NCI-H128 (cell line): Measurements from ENCODE around the gene HOXA11.
A peak's percentile ranks its signal among the peaks of the same experiment; 100 is the strongest.

Experiments used
- DNase-seq: peaks from one replicate; lab custom pipeline; 2025; ENCODE audit not compliant: unreplicated experiment; lab: John Stamatoyannopoulos, UW

HOXA11 gene

DNA sequence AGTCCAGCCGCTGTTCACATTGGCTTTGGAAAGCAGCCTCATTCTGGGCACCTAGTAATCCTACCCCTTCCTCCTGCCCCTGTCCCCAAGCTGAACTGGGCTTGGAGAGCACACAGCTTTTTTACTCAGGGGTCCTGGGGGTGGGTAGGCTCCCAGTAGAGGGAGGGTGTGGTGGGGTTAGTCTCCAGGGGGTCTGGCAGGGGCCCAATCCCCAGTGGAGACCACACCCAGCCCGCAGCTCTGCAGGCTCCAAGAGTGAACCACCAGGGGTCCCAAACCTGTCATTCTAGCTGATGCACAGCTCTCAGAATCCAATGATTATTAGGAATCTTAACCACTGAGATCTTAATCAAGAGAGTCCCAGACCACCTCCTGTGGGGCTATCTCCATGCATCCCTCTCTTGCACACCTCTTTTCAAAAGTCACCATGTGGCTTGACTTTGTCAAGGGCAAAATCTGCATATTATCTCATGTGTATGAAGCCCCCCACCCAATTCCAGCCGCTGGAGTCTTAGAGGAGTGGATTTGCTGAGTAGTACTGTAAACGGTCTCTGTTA, 2.7 kb downstream of the HOXA11 start:
- DNase-seq, result no peak

DNA sequence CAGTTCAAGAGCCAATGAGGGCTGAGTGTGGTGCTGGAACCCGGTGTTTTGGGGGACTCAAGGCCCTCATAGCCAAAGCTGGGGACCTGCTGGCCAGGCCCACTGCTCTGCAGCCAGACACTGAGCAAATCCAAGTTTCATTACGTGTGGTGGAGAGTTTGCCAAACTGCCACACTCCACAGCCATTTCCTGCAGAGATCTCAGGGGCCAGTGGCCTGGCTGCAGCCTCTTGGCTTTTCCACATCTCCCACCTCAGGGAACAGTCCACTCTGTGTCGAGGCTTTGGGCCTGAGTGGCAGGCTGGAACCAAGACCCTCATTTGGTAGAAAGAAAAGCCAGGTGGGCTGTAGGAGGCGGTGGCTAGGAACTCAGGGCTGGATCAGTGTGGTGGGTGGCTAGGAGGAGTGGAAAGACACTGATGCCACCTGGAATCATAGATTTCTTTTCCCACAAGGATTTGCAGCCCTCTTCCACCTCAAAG, 3.2 kb downstream of the HOXA11 start:
- DNase-seq, result no peak

DNA sequence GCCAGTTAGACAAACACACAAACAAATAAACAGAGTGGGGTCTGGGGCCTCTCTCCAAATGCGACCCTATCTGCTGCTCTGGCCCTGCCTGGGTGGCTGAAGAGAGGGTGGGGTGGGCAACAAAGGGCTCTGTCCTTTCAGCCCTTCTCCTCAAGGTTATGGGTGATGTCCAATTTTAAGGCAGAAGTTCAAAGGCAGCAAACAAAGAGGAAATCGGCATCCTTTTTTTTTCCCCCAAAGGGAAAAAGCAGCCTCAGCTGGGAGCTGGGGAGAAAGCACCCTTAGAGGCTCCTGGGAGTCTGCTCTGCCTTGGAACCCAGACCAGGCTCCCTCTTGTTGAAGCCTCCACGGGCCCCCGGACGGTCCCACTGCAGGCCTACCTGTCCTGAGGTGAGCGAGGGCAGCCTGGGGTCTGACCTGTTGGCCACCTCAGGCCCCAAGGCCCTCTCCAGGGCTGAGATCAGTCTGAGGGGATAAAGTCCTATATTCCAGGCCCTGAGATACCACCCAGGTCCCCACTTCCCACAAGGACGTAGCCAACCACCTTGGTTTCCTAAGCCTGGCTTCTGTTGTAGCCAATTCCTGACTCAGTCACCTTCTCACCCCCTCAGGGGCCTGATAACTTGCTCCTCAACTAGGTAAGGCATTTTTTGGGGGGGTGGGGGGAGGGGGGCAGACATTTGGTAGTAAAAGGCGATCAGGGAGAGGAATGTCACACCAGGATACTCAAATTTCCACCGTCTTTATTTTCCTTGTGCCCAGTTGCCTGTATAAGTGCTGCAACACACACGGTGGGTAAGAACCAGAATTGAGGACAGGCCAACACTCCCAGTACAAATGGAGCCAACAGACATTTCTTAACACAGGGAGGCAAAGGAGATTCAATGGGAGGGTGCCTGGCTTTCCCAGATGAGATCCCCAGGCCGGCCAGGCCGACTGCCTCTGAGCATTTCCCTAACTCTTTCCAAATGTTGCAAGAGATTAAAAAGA, 4.3 kb downstream of the HOXA11 start:
- no peak for DNase-seq

DNA sequence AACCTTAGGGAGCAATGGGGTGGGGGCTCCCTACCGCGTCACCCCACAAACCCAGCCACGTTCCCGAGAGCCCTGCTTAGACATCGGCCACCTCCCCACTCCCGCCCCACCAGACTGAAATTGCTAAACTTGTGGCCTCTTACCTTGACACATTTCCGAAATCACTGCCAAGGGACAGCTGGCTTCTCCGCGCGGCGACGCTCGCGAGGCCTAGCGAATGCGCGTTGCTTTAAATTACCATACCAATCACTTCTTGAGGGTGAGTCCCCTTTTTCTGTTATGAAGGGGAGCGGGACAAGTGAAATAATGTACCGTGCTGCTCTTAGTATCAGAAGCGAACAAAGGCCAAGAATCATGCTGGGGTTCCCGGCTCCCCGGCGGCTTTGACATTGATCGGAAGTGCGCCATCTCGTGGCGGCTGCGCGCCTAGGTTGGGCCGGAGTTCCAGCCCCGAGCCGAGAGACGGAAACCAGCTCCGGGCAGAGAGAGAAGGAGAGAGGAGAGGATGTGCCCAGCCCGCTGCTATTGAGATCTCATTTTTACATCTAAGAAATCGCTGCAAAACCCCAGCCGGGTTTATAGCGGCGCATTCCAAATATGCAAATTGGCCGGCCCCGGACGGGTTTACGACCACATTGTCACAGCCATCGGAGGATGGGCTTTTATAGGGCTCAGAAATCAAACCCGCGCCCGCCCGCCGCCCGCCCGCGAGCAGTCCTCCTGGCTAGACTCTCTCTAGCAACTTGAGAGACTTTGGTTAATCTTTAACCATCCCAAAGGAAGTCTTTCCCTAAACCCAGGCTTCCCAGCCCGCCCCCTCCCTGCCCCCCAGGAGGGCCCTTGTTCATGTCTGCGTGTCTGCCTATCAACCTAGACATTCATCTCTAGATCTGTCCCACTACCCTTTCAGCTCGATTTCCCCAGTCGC, 5.3 kb downstream of the HOXA11 start:
- no peak for DNase-seq

DNA sequence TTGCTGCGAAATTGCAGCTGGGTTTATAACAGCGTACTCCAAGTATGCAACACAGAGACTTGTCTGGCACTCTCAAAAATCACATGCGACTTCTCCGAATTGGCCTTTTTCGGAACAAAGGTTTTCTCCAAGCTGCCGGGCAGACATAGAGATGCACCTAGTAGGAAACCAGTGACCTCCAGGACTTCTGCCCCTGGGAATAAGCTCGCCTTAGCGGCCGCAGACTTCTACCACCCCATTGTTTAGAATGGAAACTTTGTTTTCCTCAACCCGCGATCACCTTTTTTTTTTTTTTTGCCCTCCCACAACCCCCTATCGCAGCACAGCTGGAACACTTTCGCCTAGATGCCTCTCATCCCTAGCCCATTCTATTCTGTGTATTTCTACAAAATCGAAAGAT, 6.0 kb downstream of the HOXA11 start:
- DNase-seq, result no peak

DNA sequence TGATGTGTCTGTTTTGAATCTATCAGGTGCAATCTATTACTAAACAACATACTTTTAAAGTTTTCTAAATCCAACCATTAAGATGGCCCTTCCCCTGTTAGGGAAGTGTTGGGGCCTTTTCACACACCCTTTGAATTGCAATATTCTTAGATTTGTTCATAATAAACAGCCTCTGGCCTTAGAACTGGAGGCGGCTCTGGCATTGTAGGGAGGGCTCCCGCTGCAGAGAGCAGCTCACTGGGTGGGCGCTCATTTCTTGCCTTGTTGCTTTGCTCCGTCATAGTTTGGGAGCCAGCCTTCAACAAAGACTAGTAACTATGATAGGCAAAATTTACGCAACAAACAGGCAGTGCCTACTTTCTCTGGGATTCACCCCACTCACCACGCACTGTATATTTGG, 6.7 kb downstream of the HOXA11 start:
- no peak for DNase-seq

DNA sequence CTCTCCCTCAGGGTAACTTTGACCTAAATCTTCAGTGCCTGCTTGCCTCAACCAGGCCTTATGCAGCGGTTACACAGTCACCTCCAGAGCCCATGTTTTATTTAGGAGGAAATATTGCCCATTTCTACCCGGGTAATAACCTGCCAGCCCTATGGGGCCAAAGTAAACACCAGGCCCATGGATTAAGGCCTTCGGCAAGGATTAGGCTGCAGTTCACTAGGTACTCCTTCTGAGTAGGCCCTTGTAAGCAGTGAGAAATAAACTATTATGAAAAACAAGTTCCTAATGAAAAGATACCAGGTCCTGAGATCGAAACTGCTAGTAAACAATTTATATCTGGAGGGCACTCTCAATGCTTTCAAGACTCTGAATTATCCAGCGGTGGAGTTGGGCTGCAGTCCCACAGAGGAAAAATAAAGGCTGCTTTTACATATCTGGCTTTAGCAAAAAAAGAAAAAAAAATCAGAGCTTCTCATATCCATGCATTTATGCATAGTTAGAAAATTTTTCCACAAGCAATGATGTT, 7.2 kb downstream of the HOXA11 start:
- DNase-seq, result no peak

DNA sequence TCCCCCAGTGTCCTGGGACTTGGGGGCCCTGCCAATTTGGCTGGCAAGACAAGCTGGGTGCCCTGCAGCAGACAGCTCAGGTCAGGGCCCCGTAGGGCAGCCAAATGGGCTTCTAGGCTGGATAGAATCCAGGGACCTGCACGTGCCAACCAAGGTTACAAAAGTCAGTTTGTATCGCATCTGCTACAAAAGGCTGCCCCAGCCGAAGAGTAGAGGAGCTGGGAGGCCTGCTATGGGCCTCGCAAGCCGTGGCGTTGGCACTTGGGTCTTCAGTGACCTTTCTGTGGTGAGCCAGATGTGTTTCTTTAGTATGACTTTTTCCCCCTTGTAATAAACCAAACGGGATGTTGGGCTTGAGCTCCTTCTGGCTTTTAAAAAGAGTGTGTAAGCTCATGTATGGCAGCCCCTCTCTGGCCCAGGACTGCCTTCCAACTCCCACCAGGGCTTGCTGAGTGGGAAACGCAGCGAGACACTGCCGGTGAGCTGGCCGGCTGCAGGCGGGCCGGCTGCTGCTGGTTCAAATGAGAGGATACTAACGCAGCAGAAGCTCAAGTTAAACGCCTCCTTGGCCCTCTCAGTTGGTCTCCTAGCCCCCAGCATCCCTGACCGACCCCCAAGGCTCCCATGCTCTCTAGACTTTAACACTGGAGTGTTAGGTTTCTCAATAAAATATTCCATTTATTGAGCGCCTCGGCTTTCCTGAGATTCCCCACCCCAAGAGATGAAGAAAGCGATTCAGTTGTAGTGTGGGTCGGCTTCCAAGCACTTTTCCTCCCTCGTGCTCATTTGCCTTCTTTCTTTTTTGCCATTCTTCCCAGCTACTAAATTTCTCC, 7.9 kb downstream of the HOXA11 start:
- no peak for DNase-seq

DNA sequence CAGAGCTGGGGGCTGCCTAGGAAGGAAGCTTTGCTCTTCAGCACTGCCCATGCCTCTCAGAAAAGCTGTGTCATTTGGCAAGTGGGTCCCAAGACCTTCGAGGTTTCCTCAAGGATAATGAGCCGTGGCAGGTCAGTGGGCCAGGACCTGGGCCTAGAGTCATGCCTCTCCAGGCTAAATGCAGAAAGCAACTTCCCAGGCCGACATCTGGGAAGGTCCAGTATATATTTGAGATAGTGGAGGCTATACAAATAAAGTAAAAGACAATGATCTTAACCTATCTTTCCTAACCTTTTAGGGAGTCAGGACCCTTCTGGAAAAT, 8.5 kb downstream of the HOXA11 start:
- DNase-seq, result no peak

DNA sequence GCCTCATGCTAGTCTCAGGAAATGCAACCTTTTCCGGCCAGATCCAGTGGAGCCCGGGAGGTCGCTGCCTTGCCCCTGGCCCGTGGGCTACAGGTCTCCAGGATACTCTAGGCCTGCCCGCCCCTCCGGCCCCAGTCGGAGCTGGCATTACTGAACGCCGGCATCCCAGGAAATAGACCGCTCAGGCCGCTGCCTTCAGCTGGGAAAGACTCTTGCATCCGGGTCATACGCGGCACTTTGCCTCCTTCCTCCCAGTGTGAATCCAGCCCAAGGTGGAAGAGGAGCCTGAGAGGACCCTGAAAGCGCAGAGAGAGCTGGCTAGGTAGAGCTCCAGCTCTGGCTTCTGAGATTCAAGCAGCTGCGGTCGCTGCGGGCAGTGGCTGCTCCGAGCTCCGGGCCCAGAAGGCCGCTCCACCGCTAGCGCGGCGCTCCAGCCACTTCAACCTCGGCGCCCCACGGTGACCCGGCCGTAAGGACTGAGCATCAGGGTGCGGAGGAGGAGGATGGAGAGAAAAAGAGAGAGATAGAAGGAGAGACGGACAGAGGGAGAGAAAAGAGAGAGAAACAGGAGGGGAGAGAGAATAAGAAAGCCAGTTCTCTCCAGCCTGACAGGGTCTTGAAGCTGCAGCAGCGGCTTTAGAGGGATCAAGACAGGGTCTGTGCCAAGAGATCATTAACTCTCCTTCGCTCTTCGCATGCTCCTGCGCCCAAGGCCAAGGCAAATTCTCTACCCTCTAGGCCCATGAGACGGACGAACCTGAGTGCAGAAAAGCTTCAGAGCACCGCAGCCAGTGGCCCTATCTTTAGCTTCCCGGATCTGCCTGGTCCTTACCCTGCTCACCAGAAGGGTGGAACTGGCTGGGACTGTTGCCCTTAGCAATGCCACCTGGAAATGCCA, 9.2 kb downstream of the HOXA11 start:
- DNase-seq, result no peak

DNA sequence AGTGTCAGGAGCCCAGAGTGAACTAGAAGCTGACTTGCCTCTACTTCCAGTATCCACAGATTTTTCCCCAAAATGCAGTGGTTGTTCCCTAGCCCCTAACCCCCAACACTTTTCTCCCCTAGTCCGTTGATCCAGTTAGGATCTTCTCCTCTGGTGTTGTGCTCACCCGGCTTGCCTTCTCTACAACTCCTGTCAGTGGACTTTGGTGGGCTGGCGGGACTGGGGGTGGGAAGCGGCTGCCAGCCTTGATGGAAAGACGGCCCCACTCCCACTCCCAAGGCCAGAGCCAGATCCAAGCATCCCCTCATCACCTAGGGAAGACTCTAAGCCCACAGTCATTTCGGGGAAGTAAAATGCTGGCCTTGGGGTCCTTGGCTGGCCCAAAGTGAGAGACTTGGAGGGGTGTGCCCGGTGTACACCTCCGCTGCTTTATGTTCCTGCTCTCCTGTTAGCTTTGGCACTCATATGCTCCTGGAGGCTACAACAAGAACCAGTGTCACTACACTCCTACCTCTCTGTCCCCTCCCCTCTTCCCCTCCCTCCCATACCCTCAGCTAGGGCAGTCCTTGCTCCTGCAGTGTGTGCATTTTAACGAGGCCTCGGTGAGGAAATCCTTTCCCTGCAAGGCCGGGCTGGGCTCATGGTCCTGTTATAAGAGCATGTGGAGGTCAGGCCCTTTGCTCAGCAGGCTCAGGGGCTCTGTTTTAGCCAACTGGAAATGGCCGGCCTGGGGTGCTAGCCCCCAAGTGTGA, 10.0 kb downstream of the HOXA11 start:
- no peak for DNase-seq

DNA sequence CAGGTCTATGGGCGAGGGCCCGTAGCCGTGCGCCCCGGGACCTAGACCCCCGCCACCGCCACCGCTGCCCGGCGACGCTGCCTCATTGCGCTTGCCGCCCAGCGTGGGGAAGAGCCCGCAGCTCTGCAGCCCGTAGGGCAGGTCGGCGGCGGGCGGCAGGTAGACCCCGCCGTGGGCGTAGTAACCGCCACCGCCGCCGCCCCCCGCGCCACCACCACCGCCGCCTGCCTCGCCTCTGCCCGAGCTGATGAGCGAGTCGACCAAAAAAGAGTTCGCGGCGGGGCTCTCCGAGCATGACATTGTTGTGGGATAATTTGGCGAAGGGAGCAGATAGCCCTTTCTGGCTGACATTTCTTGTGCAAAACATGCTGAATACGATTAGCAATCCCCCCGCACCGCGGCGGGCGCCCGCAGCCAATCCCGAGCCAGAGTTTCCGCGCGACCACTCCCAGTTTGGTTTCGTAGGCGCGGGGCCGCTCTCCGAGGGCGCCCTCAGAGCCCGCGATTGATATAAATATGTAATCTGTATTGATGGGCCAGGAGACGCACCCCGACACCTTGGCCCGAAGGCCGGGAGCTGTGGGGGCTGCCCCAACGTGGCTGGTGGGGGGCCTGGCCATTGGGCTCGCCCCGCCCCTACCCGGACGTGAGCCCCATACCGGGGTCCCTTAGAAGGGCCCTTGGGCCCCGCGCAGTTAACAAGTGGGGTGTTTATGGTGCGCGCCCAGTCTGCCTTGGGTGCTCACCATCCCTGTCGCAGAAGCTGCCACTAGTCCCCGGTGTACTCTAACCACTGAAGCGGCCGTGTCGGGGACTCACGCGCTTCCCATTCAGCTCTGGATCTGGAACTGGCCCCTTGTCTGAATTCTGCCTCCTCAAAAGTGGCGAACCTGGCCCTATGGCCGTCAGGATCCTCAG, 10.8 kb downstream of the HOXA11 start, which contains the start of gene HOXA10:
Gene HOXA10 (minus strand): TSS at position 365 of the 918 bp plus-strand sequence. CDS start 14 bp downstream, at position 351.
- peak; percentile 62 for DNase-seq

DNA sequence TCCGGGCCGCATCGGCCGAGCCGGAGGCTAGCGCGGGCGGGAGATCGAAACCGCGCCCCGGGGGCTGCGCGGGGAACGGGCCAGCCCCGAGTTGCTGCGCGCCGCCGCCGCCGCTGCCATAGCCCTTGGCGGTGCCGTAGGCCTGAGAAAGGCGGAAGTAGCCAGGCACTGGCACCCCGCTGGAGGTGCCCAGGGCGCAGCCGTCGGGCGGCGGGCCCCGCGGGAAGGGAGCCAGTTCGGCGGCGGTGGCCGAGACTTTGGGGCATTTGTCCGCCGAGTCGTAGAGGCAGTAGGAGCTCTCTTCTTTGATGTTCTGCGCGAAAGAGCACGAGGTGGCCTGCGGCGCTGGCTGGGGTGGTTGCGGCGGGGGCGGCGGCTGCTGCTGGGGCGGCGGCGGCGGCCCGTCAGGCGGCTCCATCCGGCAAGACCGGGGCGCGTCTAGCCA, 11.5 kb downstream of the HOXA11 start:
- DNase-seq, result no peak

DNA sequence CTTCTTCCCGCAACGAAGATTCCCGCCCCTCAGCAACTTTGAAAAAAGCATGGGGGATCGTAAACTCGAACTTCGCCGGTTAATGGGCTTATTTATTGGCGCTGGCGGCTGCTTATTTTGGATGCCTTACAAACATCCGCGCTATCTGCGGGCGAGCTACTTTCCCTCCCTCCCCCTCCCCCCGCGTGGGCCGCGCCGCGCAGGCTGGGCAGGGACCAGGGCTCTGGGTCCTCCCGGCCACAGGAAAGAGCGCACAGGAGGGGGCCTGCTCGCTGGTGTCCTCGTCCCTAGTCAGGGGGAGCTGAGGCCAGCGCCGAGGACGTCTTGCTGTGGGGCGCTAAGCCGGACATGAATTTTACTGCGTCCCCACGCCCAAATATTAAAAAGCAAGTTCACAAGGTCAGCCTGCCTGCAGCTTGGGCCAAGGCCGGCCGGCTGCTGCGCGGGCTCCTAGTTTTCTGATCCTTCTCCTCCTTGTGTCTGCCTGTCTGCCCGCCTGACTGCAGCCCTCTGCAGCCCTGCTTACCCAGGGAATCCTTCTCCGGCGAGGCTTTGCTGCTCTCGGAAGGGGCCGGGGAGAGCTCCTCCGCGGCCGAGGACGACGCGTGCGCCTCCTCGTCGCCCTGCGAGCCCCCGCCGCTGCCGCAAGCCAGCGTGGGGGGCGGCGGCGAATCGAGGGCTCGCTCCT, 12.1 kb downstream of the HOXA11 start:
- DNase-seq, result no peak

DNA sequence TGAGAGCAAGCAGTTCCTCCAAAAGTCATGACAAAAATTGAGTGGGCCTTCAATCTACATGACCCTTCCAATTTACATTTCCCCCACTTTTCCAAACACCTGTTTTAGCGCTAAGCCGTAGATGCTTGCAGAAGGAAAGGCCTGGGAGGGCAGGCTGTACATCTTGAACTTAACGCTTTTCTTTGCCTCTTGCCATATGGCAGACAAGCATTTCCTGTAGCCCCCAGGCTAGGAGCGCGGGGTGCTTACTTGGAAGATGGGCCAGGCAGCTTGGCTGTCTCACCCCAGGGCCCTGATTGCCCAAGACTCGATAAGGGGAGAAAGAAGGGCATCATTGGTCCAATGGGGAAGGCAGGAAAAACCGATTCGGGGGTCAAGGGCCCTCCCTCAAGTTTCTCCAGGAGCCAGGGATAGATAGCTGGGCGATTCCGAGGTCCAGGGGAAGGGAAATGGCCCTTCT, 12.7 kb downstream of the HOXA11 start:
- DNase-seq, result no peak

DNA sequence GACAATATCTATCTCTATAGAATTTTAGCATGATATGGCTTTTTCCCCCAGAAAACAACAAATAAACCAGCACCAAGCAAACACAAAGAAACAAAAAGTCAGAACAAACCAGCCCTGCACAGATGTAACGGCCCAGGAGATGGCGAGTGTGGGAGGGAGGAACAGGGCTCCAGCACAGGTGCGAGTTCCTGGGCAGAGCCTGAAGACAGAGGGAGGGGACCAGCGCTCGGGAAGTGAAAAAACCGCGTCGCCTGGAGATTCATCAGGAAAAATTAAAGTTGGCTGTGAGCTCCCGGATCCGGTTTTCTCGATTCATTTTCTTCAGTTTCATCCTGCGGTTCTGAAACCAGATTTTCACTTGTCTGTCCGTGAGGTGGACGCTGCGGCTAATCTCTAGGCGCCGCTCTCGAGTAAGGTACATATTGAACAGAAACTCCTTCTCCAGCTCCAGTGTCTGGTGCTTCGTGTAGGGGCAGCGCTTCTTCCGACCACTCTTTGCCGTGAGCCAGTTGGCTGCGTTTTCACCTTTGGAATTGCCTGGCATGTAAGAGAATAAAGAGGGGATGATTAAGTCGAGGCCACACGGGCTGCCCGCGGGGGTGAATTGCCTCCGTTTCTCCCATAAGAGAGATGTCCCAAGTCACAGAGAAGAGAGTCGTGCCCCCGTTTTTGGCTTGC, 13.3 kb downstream of the HOXA11 start:
- DNase-seq, result no peak
